Esophagus muscularis mucosa (tissue), 4 donors: ENCODE data around the gene RALGAPB. TPM values are rescaled to one million over a fixed set of nuclear protein-coding genes. Genes with fewer than 3 reads are reported as not detected.
A peak's percentile ranks its signal among the peaks of the same experiment; 100 is the strongest.

ENCODE experiments used
- DNase-seq: peaks from one replicate; pipeline ENCODE4 v3.0.0-alpha.2; 2017; ENCODE audit errors: extremely low spot score
- H3K27ac ChIP-seq, 4 donors: fragments of 200-600 bp; sonication (generic); replicated peaks in 1 of 4; 1 replicate in 3 of 4; 2 replicates in 1 of 4; pipeline ENCODE4 v1.5.1; 2016 to 2019; ENCODE audit warnings: mild to moderate bottlenecking in 1 of 4
- H3K27me3 ChIP-seq, 4 donors: fragments of 200-600 bp; sonication (generic); one replicate each; pipeline versions ENCODE4 v1.5.1 to v1.6.0; 2016 to 2019
- H3K36me3 ChIP-seq, 4 donors: fragments of 200-600 bp; sonication (generic); one replicate each; pipeline ENCODE4 v1.5.1; 2016 to 2019
- H3K4me1 ChIP-seq, 4 donors: fragments of 200-600 bp; sonication (generic); one replicate each; pipeline ENCODE4 v1.5.1; 2016 to 2019
- H3K4me3 ChIP-seq, 4 donors: fragments of 200-600 bp; sonication (generic); 1 replicate in 2 of 4; 2 replicates in 2 of 4; pipeline ENCODE4 v1.5.1; 2016 to 2019; ENCODE audit warnings: mild to moderate bottlenecking in 4 of 4, moderate library complexity in 1 of 4
- H3K9me3 ChIP-seq, 4 donors: fragments of 200-600 bp; sonication (generic); 1 replicate in 3 of 4; 2 replicates in 1 of 4; pipeline ENCODE4 v1.5.1; 2016 to 2019
- EP300 ChIP-seq: sonication (generic); formaldehyde crosslinking; IDR thresholded peaks from one replicate; pipeline ENCODE4 v1.6.1; 2017; ENCODE audit warnings: antibody characterized with exemption
- POLR2A ChIP-seq: fragments of 450-650 bp; IDR thresholded peaks from one replicate; pipeline ENCODE4 v1.6.1; 2017; ENCODE audit warnings: antibody characterized with exemption, moderate library complexity, mild to moderate bottlenecking, low read depth
- POLR2AphosphoS5 ChIP-seq, 2 donors: sonication (generic); formaldehyde crosslinking; IDR thresholded peaks; one replicate each; pipeline ENCODE4 v1.6.1; 2017; ENCODE audit warnings: antibody characterized with exemption in 2 of 2
- WGBS: methylation state at CpG from one replicate; pipeline ENCODE4 v1.1.5; 2018; 5-methylcytosine and 5-hydroxymethylcytosine counted together
- intact Hi-C: fragments of 100-400 bp; cut with DNase I; formaldehyde crosslinking; loops from one replicate; pipeline ENCODE4 v1.15.1; 2023
- total RNA-seq, 4 donors: library from RNA; depleted of rRNA; stranded (reverse); fragments of >200 nt; gene quantifications; one replicate each; pipeline versions ENCODE4 v1.1.0 to v1.2.1, GENCODE V29; 2016
- TF ChIP-seq, protein P1 (sequence below), 3 experiments: fragments of 200-600 bp in 2 of 3; fragments of 450-650 bp in 1 of 3; sonication (generic) in 2 of 3; IDR thresholded peaks; one replicate each; pipeline ENCODE4 v1.5.1; 2017 to 2019; ENCODE audit warnings: antibody characterized with exemption in 3 of 3, mild to moderate bottlenecking in 2 of 3, moderate library complexity in 1 of 3

RALGAPB gene
- total RNA-seq, 4 donors from 2014 or later, result 31.5 to 37.4 (median 35.5) TPM

DNA sequence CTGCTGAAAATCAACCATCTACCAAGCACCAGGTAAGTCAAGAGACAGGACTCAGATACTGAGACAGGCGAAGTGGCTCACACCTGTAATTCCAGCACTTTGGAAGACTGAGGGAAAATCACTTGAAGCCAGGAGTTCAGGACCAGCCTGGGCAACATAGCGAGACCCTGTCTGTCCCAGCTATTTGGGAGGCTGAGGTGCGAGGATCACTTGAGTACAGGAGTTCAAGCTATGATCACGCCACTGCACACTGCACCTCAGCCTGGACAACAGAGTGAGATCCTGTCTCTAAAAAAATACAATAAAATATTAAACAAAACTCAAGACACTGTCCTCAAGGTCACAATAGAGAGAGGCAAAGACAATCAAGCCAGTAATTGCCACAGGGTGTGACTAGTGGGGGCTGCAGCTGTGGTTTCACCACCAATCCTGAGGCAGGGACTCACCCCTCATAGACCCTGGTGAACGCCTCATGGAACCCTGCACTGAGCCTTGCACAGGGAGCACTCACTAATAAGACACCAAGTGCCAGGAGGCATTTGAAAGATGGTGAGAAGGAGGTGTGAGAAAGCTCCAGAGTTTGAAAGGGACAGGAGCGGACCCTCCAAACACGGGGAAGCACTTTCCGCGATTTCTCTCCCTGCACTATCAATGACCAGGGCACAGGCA, 39.2 kb upstream of the RALGAPB start:
- intact Hi-C loops, result no loop called here
- WGBS, result 85% methylated on average over 9 of the region's 9 CpGs
- Histone ChIP-seq H3K36me3 (peaks cover 26 to 59% (median 55%) of the 10 kb centered on the region in 4 donors), H3K27me3 (no peaks in the 10 kb centered on the region), H3K4me3 (peak overlapping the region; percentile 60 to 89 (median 73)), H3K27ac (peak overlapping the region in 2 of 4 donors; percentile 82 to 85), H3K9me3 (peaks cover 0 to 8% (median 0%) of the 10 kb centered on the region in 4 donors), H3K4me1 (peaks cover 3 to 24% (median 17%) of the 10 kb centered on the region in 4 donors)
- DNase-seq, result no peak
- TF ChIP-seq, protein P1, sequence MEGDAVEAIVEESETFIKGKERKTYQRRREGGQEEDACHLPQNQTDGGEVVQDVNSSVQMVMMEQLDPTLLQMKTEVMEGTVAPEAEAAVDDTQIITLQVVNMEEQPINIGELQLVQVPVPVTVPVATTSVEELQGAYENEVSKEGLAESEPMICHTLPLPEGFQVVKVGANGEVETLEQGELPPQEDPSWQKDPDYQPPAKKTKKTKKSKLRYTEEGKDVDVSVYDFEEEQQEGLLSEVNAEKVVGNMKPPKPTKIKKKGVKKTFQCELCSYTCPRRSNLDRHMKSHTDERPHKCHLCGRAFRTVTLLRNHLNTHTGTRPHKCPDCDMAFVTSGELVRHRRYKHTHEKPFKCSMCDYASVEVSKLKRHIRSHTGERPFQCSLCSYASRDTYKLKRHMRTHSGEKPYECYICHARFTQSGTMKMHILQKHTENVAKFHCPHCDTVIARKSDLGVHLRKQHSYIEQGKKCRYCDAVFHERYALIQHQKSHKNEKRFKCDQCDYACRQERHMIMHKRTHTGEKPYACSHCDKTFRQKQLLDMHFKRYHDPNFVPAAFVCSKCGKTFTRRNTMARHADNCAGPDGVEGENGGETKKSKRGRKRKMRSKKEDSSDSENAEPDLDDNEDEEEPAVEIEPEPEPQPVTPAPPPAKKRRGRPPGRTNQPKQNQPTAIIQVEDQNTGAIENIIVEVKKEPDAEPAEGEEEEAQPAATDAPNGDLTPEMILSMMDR (IDR thresholded peaks at IDR 0.05), result no peak
- no peak for TF ChIP-seq EP300

DNA sequence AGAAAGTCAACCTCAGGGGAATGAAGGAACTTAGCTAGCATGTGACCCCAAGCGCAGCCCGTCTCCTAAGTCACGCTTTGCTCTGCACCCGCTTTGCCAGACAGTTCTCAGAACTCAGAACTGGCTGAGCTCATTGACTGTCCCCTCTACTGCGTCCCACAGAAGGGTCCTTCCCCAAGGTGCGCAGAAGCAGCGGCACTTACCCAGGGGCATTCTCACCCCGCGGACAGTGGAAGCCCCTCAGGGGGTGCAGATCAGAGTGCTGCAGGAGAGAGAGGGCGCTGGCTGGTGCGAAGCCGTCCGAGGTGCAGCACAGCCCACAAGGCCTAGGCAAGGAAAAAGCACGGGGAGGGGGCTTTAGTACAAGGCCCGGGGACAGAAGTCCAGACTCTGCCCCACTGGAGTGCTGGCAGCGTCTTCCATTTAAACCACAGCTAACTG, 38.3 kb upstream of the RALGAPB start:
- TF ChIP-seq, protein P1 (IDR thresholded peaks at IDR 0.05), result no peak
- TF ChIP-seq EP300 (no peak), POLR2A (no peak), POLR2AphosphoS5 (IDR thresholded peaks at IDR 0.05) (no peak)
- Histone ChIP-seq H3K9me3 (peaks cover 0 to 8% (median 0%) of the 10 kb centered on the region in 4 donors), H3K4me3 (peak overlapping the region; percentile 60 to 89 (median 73)), H3K27ac (peak overlapping the region; percentile 82 to 87 (median 84)), H3K36me3 (peaks cover 17 to 51% (median 46%) of the 10 kb centered on the region in 4 donors), H3K4me1 (peaks cover 3 to 24% (median 17%) of the 10 kb centered on the region in 4 donors), H3K27me3 (no peaks in the 10 kb centered on the region)
- no peak for DNase-seq
- intact Hi-C loops, result no loop called here
- WGBS, result 4% methylated on average over 12 of the region's 16 CpGs

DNA sequence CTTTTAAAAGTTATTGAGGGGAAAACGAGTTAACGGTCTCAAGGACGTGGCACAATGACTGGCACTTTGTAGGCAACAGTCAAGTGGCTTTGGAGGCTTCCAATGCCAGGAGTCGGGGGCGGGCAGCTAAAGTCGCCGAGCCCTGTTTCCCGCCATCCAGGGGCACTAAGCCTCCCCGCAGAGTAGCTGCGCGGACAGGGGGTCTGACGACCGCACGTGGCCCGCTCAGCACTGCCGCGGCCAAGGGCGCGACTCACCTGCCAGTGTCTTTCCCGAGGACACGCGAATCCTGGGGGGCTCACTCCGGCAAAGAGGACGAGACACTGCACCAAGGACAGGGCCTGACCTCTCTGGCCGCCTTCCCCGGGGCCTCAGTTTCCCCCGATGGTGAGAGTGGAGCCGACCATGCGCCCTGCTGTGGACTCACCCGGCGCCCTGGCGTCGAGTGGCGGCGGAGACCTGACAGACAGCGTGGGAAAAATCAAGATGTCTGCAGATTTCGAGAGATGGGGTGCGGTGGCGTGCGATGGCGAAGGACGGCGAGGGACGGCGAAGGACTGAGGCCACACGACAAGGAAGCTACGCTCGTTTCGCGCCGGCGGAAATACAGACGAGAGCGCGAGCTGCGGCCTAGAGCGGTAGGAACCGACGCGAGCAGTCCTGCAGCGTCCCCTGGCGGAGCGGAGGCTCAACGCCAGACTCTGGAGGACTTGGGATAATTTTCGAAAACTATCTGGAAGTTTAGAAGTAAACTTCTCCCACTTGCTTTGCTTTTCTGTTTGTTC, 37.7 kb upstream of the RALGAPB start, which contains the start of gene SNHG17:
Gene SNHG17 (minus strand): TSS at position 559 of the 785 bp plus-strand sequence.
- peak within 1 kb of the TSS; percentile 60 to 89 (median 73) for H3K4me3 ChIP-seq
- no peaks in the 10 kb centered on the region for H3K27me3 ChIP-seq
- peak; percentile 93 for DNase-seq
- H3K4me1 ChIP-seq, result peaks cover 3 to 24% (median 17%) of the 10 kb centered on the region in 4 donors
- intact Hi-C loops, result no loop called here
- WGBS, result 1% methylated on average over 58 of the region's 65 CpGs
- peak within 1 kb of the TSS; percentile 82 to 87 (median 84) for H3K27ac ChIP-seq
- peaks cover 13 to 44% (median 39%) of the 10 kb centered on the region in 4 donors for H3K36me3 ChIP-seq
- TF ChIP-seq EP300 (no peak), POLR2AphosphoS5 (IDR thresholded peaks at IDR 0.05) (peak; percentile 94 to 97), POLR2A (peak; percentile 45)
- TF ChIP-seq, protein P1 (IDR thresholded peaks at IDR 0.05), result peak in 2 of 3 experiments; percentile 99 to 100
- H3K9me3 ChIP-seq, result peaks cover 0 to 8% (median 0%) of the 10 kb centered on the region in 4 donors

DNA sequence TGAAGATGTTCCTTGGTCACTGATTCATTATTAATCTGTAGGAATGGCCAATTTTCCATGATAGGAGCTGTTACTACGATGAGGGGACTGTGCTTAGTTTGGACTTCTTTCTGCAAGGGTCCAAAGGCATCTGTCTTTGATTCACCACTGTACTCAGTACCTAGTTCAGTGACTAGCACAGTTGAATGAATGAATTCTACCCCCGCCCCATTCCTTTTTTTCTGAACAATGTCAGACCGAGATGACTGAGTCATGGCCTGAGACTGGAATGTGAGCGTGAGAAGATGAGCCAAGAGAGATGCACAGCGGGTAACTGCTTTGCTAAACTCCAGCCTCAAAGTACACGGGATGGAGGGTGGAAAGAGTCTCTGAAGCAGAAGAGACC, 37.1 kb upstream of the RALGAPB start:
- TF ChIP-seq, protein P1 (IDR thresholded peaks at IDR 0.05), result peak in 1 of 3 experiments; percentile 2
- TF ChIP-seq POLR2AphosphoS5 (IDR thresholded peaks at IDR 0.05), result no peak
- TF ChIP-seq EP300, result no peak
- Histone ChIP-seq H3K36me3 (peaks cover 13 to 38% (median 33%) of the 10 kb centered on the region in 4 donors), H3K4me3 (peak overlapping the region in 2 of 4 donors; percentile 71 to 89), H3K4me1 (peaks cover 3 to 24% (median 17%) of the 10 kb centered on the region in 4 donors), H3K27me3 (no peaks in the 10 kb centered on the region), H3K9me3 (peaks cover 0 to 8% (median 0%) of the 10 kb centered on the region in 4 donors), H3K27ac (peak overlapping the region in 1 of 4 donors; percentile 82)
- DNase-seq, result no peak
- intact Hi-C loops, result no loop called here
- WGBS, result 64% methylated on average over 6 of the region's 6 CpGs
